Central memory CD4-positive, alpha-beta T cell (primary cell): ENCODE results near the gene ZNF584.
"Not testable (repeated sequence)": the region's sequence is repeated elsewhere in the genome, so short reads cannot be mapped to it uniquely, and the experiment has no call there.

Experiments used
- DNase-seq: peaks from one replicate; pipeline ENCODE4 v3.0.0; 2022

The ZNF584 gene

DNA sequence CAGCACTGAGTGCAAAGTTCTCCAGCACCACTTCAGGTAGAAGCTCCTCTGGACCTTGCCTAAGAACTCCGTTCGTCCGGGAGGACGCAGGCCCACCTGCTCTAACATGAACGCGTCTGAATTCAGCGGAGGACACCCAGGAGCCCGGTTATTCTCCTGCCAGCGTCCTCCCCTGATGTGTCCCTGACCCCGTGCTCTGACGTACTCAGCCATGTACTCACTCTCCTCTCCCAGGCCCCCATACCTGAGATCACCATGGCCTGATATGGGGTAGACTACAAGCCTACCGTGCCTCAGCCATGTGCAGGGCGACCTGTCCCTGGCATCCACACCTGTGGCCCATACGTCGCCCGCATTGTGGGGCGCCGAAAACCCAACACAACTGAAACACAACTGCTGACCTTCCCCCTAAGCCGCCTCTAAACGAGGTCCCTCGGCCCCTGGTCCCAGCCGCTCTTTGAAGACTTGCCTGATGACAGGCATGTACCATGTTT, 744 bp upstream of the ZNF584 start:
- no peak for DNase-seq

DNA sequence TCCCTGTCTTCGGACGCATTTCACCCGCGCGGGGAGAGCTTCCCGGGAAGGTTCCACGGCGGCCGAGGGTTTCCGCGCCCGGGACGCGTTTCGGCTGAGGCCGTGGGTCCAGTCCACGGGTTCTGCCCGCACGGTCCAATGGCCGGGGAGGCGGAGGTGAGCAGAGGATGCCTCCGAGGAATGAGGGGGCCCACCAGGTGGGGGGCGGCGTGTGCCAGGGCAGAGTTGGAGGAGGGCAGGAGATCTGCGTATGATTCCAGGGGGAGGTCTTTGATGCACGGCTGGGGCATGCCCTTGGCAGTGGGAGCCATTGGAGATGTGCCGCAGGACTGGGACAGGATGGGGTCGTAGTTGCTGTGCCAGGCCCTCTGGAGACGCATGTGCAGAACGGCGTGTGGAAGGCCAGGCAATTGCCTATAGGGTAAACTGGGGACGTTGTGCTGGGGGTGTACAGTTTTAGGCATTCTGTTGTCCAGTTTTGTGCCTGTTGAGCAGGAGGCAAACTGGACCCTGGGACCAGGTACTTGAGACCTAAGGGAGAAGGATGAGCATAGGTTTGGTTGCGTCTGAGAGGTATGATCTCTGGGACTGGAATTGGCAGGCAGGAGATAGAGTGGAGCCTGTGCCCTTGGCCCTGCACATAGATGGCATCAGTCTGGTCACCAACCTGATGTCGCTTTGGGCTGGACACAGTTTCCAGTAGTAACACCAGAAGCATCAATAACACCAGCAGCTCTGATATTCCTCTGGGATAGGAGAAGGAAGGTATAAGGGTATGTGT, 751 bp downstream of the ZNF584 start:
- DNase-seq = no peak

DNA sequence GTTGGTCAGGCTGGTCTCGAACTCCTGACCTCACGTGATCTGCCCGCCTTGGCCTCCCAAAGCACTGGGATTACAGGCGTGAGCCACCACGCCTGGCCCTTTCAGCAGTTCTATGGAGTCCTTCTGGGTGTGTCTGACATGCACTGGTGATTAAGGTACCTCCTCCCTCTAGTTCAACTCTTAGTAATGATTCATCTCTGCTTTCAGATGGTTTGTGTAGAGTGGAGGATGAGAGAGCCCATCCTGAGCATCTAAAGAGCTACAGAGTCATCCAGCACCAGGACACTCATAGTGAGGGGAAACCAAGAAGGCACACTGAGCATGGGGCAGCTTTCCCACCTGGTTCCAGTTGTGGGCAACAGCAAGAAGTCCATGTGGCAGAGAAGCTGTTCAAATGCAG, 8.2 kb downstream of the ZNF584 start:
- no peak for DNase-seq

DNA sequence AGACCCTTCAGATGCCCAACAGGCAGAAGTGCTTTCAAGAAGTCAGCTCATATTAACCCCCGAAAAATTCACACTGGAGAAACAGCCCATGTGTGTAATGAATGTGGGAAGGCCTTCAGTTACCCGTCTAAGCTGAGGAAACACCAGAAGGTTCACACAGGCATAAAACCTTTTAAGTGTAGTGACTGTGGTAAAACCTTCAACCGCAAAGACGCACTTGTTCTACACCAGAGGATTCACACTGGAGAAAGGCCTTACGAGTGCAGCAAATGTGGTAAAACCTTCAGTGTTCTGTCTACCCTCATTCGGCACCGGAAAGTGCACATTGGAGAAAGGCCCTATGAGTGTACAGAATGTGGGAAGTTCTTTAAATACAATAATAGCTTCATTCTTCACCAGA, 8.6 kb downstream of the ZNF584 start:
- no peak for DNase-seq

DNA sequence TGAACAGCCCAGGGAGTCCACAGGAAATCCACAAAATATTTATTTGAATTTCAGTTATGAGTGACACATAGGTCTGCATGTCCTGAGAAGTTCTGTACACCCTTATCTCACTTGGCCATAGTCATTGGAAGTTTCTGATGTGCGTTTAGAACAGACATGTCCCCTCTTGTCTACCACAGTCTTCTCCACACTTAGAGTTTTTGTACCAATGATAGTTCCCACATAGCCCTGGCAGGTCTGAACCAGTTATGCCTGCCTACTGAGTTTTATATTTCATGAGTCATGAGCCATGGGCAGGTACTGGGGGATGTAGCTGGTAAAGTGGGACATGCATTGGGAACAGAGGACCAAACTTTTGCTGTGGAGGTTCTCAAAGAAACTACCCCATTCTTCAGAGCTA, 20.2 kb downstream of the ZNF584 start:
- no peak for DNase-seq

DNA sequence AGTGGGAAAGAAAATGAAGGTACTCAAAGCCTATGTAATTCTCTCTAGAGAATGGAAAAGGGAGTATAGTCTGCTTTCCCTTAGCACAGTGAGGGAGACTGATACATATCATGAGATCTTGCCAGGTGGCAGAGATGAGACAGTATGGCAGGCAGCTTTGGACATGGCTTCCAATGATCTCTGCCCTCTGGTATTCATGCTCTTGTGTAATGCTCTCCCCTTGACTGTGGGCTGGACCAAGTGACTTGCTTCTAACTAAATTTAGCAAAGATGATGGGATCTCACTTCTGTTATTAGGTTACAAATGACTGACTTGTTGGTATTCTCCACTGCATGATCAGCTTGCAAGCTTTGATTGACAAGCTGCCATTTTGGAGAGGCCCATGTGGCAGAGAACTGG, 21.3 kb downstream of the ZNF584 start:
- no peak for DNase-seq

DNA sequence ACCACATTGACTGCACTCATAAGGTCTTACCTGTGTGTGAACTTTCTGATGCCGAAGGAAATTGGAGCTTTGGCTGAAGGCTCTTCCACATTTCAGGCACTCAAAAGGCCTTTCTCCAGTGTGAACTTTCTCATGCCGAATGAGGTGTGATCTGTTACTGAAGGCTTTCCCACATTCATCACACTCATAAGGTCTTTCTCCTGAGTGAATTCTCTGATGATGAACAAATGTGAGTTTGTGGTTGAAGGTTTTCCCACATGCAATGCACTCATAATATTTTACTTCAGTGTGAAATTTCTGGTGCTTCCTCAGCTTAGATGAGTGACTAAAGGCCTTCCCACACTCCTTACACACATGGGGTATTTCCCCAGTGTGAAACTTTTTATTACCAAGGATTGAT, 25.8 kb downstream of the ZNF584 start:
- no peak for DNase-seq

DNA sequence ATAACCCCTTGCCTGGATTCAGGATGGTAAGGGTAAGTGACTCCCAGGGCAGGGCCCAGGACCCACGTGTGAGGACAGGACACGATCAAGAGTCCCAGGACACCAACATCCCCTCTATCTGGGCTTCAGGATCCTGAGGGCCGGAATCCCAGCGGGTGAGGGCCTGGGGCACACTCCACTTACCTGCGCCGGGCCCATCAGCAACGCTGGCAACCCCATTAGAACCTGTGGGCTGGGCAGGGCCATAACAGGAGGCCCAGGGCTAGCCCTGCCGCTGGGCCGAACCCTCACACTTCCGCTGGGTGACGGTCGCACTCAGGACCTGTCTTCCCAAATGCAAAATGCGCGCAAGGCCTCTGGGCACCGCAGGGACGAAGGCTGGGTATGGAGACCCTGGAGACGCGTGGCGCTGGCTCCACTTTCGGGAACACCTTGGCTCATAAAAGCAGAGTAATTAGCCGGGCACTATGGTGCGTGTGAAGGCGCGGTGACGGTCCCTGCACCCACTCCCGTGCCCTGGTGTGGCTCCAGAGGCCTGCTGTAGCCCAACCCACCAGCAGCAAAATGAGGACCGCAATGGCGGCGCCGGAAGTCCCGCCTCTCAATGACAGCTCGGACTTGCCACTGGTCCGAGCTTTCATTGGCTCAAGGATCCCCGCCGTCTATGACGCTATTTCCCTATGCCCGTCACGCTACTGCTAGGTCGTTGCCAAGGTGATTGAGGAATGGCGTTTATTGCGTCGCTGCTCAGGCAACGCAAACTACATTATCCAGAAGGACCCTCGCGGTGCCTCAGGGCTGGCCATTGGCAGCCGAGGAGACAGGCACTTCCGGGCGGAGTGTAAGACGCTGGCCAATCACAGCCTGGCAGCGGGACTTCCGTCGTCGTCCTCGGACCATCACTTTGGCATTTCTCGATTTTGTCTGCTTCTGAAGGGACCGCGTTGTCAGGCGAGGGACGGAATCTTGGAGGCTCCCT, 31.4 kb downstream of the ZNF584 start, which contains the start of gene ZNF132:
Gene ZNF132, minus strand, starts transcription at position 578 of the 979 bp plus-strand sequence. Its CDS starts 332 bp downstream, at position 246.
- DNase-seq = peak; percentile 97

DNA sequence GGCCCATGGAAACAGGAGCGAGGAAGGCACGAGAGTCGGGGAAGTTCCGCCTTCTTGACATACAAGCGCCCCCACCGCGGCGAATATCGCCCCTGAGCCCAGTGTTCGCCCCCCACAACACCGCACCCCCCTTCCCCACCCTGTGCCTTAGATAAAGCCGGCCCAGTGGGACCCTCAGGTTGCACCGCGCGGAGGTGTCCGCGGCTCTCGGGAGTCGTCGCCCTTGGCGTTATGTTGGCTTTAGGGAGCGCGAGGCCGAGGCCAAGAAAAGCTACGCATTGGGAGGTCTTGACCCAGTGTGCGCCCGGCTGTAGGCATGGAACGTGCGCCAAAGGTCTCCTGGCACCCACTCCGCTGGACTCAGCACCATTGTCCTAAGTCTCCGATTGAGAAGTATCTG, 32.1 kb downstream of the ZNF584 start:
- no peak for DNase-seq

DNA sequence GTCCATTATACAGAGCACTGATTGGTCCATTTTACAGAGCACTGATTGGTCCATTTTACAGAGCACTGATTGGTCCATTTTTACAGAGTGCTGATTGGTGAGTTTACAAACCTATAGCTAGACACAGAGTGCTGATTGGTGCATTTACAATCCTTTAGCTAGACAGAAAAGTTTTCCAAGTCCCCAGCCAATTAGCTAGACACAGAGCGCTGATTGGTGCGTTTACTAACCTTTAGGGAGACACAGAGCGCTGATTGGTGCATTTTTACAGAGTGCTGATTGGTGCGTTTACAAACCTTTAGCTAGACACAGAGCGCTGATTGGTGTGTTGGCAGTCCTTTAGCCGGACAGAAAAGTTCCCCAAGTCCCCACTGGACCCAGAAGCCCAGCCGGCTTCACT, 34.5 kb downstream of the ZNF584 start:
- not testable (repeated sequence) for DNase-seq

DNA sequence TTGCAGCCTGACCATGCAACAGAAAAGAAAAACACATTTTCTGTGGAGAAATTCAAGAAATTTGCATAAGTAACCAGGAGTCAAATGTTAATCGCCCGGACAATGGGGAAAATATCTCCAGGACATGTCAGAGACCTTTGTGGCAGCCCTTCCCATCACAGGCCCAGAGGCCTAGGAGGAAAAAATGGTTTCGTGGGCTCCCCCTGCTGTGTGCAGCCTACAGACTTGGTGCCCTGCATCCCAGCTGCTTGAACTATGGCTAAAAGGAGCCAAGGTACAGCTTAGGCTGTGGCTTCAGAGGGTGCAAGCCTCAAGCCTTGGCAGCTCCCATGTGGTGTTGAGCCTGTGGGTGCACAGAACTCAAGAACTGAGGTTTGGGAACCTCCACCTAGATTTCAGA, 40.4 kb downstream of the ZNF584 start:
- DNase-seq = not testable (repeated sequence)

DNA sequence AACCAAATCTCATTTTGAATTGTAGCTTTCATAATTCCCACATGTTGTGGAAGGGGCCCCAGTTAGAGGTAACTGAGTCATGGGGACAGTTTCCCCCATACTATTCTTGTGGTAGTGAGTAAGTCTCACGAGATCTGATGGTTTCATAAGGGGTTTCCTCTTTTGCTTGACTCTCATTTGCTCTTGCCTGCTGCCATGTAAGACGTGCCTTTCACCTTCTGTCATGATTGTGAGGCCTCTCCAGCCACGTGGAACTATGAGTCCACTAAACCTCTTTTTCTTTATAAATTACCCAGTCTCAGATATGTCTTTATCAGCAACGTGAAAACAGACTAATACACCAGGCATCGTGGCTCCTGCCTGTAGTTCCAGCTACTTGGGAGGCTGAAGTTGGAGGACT, 41.5 kb downstream of the ZNF584 start:
- not testable (repeated sequence) for DNase-seq

DNA sequence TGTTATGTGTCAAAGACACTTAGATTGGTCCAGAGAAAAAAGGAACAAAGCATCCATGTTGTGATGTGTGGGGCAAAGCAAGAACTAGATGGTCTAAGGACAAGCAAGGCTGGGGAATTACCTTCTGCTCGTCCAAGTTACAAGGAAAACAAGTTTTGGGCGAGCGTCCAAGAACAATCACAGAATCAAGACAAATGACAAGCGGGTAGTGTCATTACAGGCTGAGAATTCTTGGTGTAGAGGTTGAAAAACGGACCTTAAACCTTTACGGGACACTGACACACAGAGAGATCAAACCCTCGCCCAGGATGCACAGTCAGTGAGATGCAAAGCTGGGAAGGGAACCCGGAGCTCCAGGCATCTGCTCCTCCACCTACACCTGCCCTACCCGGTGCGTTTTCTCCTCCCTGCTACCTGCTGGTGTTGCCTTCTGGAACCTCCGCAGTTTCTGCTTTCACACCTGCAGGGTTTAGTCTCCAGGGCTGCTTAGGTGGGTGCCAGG, 42.5 kb downstream of the ZNF584 start:
- DNase-seq = no peak

DNA sequence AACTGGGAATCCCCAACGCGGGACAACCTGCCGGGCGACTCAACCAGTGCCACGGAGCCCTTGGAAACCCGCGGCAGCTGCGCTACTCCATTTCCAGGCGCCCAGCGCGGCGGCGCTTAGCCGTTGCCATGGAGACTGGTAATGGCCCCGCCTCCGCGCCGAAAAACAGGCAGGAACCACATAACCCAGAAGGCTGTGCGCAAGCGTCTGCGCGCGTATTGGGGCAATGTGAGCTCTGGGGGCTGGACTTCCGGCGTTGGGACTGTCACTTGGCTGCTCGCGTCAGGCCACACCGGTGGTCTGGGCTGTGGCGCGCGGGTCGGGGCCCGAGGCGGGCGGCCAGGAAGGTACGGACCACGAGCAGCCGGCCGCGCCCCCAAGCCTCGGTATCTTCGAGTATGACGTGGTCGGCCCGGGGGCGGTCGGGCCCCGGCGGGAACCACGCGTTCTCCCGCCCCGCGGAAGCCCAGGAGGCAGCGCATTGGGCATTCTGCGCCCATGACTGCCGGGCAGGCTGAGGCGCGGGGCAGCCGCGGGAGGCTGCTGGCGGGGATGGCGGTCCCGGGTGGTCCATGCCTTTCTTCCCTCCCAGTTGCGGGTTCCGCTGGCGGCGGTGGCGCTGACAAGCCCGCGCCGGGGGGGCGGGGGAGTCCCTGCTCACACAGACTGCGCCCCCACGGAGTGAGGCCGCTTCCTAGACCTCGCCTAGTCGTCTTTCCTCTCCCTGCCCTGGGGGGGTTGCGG, 43.1 kb downstream of the ZNF584 start, which contains the start of gene ZNF324B:
Gene ZNF324B, plus strand, starts transcription at position 265 of the 744 bp plus-strand sequence. CDS start 2,080 bp downstream, outside the sequence.
- peak; percentile 96 for DNase-seq

DNA sequence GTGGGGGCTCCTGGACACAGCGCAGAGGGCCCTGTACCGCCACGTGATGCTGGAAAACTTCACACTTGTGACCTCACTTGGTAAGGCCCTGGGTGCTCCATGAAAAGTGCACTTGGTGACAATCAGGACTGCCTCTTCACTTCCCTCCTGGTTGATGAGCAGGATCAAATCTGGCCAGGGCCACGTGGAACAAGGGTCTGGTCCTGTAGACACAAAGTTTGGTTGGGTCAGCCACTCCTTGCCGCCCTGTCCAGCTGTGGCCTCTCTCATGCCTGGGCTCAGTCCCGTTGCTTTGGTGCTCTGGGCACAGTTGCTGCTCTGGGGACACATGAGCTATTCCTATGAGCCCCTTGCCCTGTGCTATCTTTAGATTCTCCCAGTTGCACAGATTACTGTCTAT, 45.3 kb downstream of the ZNF584 start:
- no peak for DNase-seq

DNA sequence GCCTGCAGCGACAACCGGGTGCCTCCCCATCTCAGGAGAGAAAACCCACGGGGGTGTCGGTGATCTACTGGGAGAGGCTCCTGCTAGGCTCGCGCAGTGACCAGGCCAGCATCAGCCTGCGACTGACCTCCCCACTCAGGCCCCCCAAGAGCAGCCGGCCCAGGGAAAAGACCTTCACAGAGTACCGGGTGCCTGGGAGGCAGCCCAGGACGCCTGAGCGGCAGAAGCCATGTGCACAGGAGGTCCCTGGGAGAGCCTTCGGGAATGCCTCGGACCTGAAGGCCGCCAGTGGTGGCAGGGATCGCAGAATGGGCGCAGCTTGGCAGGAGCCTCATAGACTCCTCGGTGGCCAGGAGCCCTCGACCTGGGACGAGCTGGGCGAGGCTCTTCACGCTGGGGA, 46.9 kb downstream of the ZNF584 start:
- no peak for DNase-seq

DNA sequence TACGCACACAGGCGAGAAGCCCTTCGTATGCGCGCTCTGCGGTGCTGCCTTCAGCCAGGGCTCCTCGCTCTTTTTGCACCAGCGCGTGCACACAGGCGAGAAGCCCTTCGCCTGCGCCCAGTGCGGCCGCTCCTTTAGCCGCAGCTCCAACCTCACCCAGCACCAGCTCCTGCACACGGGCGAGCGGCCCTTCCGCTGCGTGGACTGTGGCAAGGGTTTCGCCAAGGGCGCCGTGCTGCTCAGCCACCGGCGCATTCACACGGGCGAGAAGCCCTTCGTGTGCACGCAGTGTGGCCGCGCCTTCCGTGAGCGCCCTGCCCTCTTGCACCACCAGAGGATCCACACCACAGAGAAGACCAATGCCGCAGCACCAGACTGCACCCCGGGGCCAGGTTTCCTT, 47.7 kb downstream of the ZNF584 start:
- no peak for DNase-seq

DNA sequence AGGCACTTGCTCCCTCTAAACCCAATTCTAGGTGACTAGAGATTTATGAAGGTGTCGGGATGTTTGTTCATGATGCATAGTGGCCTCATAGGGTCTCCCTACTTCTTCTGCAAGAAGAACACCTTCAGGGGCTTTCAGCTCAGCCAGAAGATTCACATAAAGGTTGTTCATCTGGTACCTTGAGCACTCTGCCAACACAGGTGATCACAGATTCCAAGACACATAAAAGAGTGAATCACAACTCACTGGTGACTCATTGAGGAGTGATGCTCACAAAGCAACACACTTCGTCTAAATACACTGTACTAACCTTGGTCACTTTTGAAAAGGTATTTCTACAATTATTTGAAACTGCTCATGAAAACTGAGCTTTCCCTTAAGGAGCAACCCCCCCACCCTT, 51.6 kb downstream of the ZNF584 start:
- no peak for DNase-seq

DNA sequence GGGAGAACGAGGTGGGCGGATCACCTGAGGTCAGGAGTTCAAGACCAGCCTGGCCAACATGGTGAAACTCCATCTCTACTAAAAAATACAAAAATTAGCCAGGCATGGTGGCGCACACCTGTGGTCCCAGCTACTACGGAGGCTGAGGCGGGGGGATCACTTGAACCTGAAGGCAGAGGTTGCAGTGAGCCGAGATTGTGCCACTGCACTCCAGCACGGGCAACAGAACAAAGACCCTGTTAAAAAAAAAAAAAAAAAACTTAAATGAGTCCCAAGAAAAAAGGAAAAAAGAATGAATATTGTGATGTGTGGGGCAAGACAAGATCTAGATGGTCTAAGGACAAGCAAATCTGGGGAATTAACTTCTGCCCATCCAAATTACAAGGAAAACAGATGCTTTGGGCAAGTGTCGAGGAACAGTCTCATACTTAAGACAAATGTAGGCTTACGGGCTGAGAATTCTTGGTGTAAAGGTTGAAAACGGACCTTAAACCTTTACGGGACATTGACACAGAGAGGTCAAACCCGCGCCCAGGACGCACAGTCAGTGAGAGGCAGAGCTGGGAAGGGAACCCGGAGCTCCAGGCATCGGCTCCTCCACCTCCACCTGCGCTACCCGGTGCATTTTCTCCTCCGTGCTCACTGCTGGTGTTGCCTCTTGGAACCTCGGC, 57.8 kb downstream of the ZNF584 start:
- no peak for DNase-seq

DNA sequence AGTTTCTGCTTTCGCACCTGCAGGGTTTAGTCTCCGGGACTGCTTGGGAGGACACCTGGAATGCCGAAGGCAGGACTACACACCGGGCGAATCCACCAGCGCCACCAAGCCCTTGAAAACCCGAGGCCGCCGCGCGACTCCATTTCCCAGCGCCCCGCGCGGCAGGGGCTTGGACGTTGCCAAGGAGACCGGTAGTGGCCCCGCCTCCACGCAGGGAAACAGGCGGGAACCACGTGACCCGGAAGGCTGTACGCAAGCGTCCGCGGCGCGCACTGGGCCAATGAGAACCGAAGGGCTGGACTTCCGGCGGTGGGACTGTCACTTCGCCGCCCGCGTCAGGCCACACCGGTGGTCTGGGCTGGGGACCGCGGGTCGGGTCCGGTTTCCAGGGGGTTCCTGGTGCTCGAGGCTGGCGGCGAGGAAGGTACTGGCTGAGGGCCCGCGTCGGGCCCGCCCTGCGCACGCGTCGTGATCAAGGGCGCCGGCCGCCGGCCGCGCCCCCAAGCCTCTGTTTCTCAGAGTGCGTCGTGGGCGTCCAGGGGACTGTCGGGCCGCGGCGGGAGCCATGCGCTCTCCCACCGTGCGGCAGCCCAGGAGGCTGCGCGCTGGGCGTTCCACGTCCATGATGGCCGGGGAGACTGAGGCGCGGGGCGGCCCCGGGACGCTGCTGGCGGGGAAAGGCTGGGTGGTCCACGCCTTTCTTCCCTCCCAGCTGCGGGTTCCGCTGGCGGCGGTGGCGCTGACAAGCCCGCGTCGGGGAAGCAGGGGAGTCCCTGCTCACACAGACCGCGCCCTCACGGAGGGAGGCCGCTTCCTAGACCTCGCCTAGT, 58.5 kb downstream of the ZNF584 start, which contains the start of gene ZNF324:
Gene ZNF324, plus strand, starts transcription at position 321 of the 830 bp plus-strand sequence. CDS start 2,106 bp downstream, outside the sequence.
- peak; percentile 94 for DNase-seq
